GM19043 (cell line): ENCODE results near the gene TRIM32.

Experiments
- ATAC-seq: cut with Tn5 transposase; IDR thresholded peaks from one replicate; pipeline ENCODE4 v1.9.1; 2021; ENCODE audit warnings: low read depth; ENCODE audit not compliant: unreplicated experiment

The TRIM32 gene

GRCh38 chr9:116687074-116687753, at the start of gene TRIM32:
Gene TRIM32 (plus strand): TSS chr9:116687305. CDS start chr9:116697743, 10,438 bp downstream.
- peak; percentile 98 for ATAC-seq

- ATAC-seq, result no peak
Observed at GRCh38 chr9:116639251-116639741, 47.8 kb upstream of the TRIM32 start.

- ATAC-seq, result no peak
Observed at GRCh38 chr9:116641292-116642059, 45.6 kb upstream of the TRIM32 start.

GRCh38 chr9:116643691-116644090, 43.4 kb upstream of the TRIM32 start:
- ATAC-seq, result no peak

- ATAC-seq, result no peak
Observed at GRCh38 chr9:116644091-116644688, 42.9 kb upstream of the TRIM32 start.

GRCh38 chr9:116646661-116647514, 40.2 kb upstream of the TRIM32 start:
- ATAC-seq, result no peak

- no peak for ATAC-seq
Observed at GRCh38 chr9:116647515-116647809, 39.6 kb upstream of the TRIM32 start.

- no peak for ATAC-seq
Observed at GRCh38 chr9:116653348-116654058, 33.6 kb upstream of the TRIM32 start.

- ATAC-seq, result no peak
Observed at GRCh38 chr9:116654059-116654355, 33.1 kb upstream of the TRIM32 start.

GRCh38 chr9:116656501-116656971, 30.6 kb upstream of the TRIM32 start:
- ATAC-seq, result no peak

GRCh38 chr9:116656977-116657376, 30.1 kb upstream of the TRIM32 start:
- no peak for ATAC-seq

GRCh38 chr9:116658265-116658664, 28.8 kb upstream of the TRIM32 start:
- no peak for ATAC-seq

- ATAC-seq, result peak; percentile 84
Observed at GRCh38 chr9:116661037-116661954, 25.8 kb upstream of the TRIM32 start.

- no peak for ATAC-seq
Observed at GRCh38 chr9:116662646-116663310, 24.3 kb upstream of the TRIM32 start.

GRCh38 chr9:116663581-116663980, 23.5 kb upstream of the TRIM32 start:
- no peak for ATAC-seq

GRCh38 chr9:116668970-116669695, 18.0 kb upstream of the TRIM32 start:
- ATAC-seq, result no peak

- no peak for ATAC-seq
Observed at GRCh38 chr9:116671605-116672004, 15.5 kb upstream of the TRIM32 start.

- no peak for ATAC-seq
Observed at GRCh38 chr9:116673375-116673774, 13.7 kb upstream of the TRIM32 start.
